HEK293 (cell line): ENCODE data around the gene EFNA2.

Source experiments
- KLF10 ChIP-seq: fragments of 450-650 bp; IDR thresholded peaks from 2 replicates; pipeline ENCODE4 v1.5.1; 2018; ENCODE audit warnings: missing biosample characterization, mild to moderate bottlenecking, missing genetic modification characterization
- KLF8 ChIP-seq: fragments of 450-650 bp; formaldehyde crosslinking; IDR thresholded peaks from 2 replicates; pipeline ENCODE4 v1.5.1; 2016; ENCODE audit warnings: missing biosample characterization, missing genetic modification characterization
- KLF9 ChIP-seq: fragments of 450-650 bp; formaldehyde crosslinking; IDR thresholded peaks from 2 replicates; pipeline ENCODE4 v1.5.1; 2016; ENCODE audit warnings: missing biosample characterization, missing genetic modification characterization, low read depth
- SETDB1 ChIP-seq: IDR thresholded peaks from one replicate; pipeline ENCODE4 v1.6.1; 2017; ENCODE audit warnings: mild to moderate bottlenecking, low read length, moderate library complexity, mixed read lengths; ENCODE audit not compliant: insufficient read length
- TRIM28 ChIP-seq: IDR thresholded peaks from 2 replicates; pipeline ENCODE4 v1.6.1; 2011; ENCODE audit warnings: low read length, control low read depth, borderline replicate concordance
- YY1 ChIP-seq: fragments of 450-650 bp; formaldehyde crosslinking; IDR thresholded peaks from 2 replicates; pipeline ENCODE4 v1.5.1; 2018; ENCODE audit warnings: missing biosample characterization, missing genetic modification characterization
- YY2 ChIP-seq: fragments of 450-650 bp; formaldehyde crosslinking; IDR thresholded peaks from 2 replicates; pipeline ENCODE4 v1.5.1; 2016; ENCODE audit warnings: missing biosample characterization, missing genetic modification characterization
- ZBTB11 ChIP-seq: fragments of 450-650 bp; formaldehyde crosslinking; conservative IDR thresholded peaks from 2 replicates; pipeline ENCODE4 v1.5.1; 2016; ENCODE audit warnings: low read depth, missing biosample characterization, missing genetic modification characterization
- ZBTB6 ChIP-seq: fragments of 450-650 bp; formaldehyde crosslinking; IDR thresholded peaks from 2 replicates; pipeline ENCODE4 v1.5.1; 2017; ENCODE audit warnings: missing biosample characterization, missing genetic modification characterization
- ZBTB7A ChIP-seq: fragments of 450-650 bp; formaldehyde crosslinking; IDR thresholded peaks from 2 replicates; pipeline ENCODE4 v1.5.1; 2016; ENCODE audit warnings: low read depth, missing biosample characterization, missing genetic modification characterization
- ZBTB8A ChIP-seq: fragments of 450-650 bp; formaldehyde crosslinking; IDR thresholded peaks from 2 replicates; pipeline ENCODE4 v1.5.1; 2016; ENCODE audit warnings: missing biosample characterization, missing genetic modification characterization
- ZNF121 ChIP-seq: fragments of 450-650 bp; formaldehyde crosslinking; IDR thresholded peaks from 2 replicates; pipeline ENCODE4 v1.5.1; 2016; ENCODE audit warnings: missing biosample characterization, missing genetic modification characterization
- ZNF132 ChIP-seq: fragments of 450-650 bp; formaldehyde crosslinking; IDR thresholded peaks from 2 replicates; pipeline ENCODE4 v1.5.1; 2017; ENCODE audit warnings: missing biosample characterization, missing genetic modification characterization, borderline replicate concordance
- ZNF155 ChIP-seq: fragments of 450-650 bp; formaldehyde crosslinking; IDR thresholded peaks from 2 replicates; pipeline ENCODE4 v1.5.1; 2016; ENCODE audit warnings: missing biosample characterization, missing genetic modification characterization
- ZNF174 ChIP-seq: fragments of 450-650 bp; formaldehyde crosslinking; IDR thresholded peaks from 2 replicates; pipeline ENCODE4 v1.5.0; 2017; ENCODE audit warnings: missing biosample characterization, mild to moderate bottlenecking, missing genetic modification characterization
- ZNF184 ChIP-seq: fragments of 450-650 bp; IDR thresholded peaks from 2 replicates; pipeline ENCODE4 v1.5.1; 2018; ENCODE audit warnings: missing biosample characterization, mild to moderate bottlenecking, missing genetic modification characterization
- ZNF19 ChIP-seq: fragments of 450-650 bp; formaldehyde crosslinking; IDR thresholded peaks from 2 replicates; pipeline ENCODE4; 2016; ENCODE audit warnings: missing biosample characterization, missing genetic modification characterization, low read depth
- ZNF202 ChIP-seq: fragments of 450-650 bp; formaldehyde crosslinking; IDR thresholded peaks from 2 replicates; pipeline ENCODE4 v1.5.1; 2016; ENCODE audit warnings: missing biosample characterization, missing genetic modification characterization, borderline replicate concordance
- ZNF221 ChIP-seq: fragments of 450-650 bp; formaldehyde crosslinking; IDR thresholded peaks from 2 replicates; pipeline ENCODE4 v1.5.1; 2017; ENCODE audit warnings: missing biosample characterization, missing genetic modification characterization, borderline replicate concordance
- ZNF248 ChIP-seq: fragments of 450-650 bp; formaldehyde crosslinking; IDR thresholded peaks from 2 replicates; pipeline ENCODE4 v1.5.1; 2017; ENCODE audit warnings: missing biosample characterization, missing genetic modification characterization
- ZNF362 ChIP-seq: fragments of 450-650 bp; formaldehyde crosslinking; IDR thresholded peaks from 2 replicates; pipeline ENCODE4 v1.5.1; 2016; ENCODE audit warnings: missing biosample characterization, missing genetic modification characterization
- ZNF398 ChIP-seq: fragments of 450-650 bp; formaldehyde crosslinking; IDR thresholded peaks from 2 replicates; pipeline ENCODE4 v1.5.1; 2017; ENCODE audit warnings: missing biosample characterization, missing genetic modification characterization
- ZNF473 ChIP-seq: fragments of 450-650 bp; formaldehyde crosslinking; IDR thresholded peaks from 2 replicates; pipeline ENCODE4 v1.5.1; 2017; ENCODE audit warnings: missing biosample characterization, missing genetic modification characterization
- ZNF501 ChIP-seq: fragments of 450-650 bp; formaldehyde crosslinking; IDR thresholded peaks from 2 replicates; pipeline ENCODE4 v1.5.1; 2016; ENCODE audit warnings: missing biosample characterization, missing genetic modification characterization
- ZNF530 ChIP-seq: fragments of 450-650 bp; formaldehyde crosslinking; IDR thresholded peaks from 2 replicates; pipeline ENCODE4 v1.5.1; 2016; ENCODE audit warnings: low read depth, missing biosample characterization, missing genetic modification characterization
- ZNF548 ChIP-seq: fragments of 450-650 bp; formaldehyde crosslinking; IDR thresholded peaks from 2 replicates; pipeline ENCODE4 v1.5.1; 2016; ENCODE audit warnings: missing biosample characterization, missing genetic modification characterization
- ZNF596 ChIP-seq: fragments of 450-650 bp; IDR thresholded peaks from 2 replicates; pipeline ENCODE4 v1.5.0; 2018; ENCODE audit warnings: missing biosample characterization, mild to moderate bottlenecking, missing genetic modification characterization, moderate library complexity
- ZNF654 ChIP-seq: fragments of 450-650 bp; formaldehyde crosslinking; IDR thresholded peaks from 2 replicates; pipeline ENCODE4 v1.5.1; 2016; ENCODE audit warnings: low read depth, missing biosample characterization, missing genetic modification characterization
- ZNF792 ChIP-seq: fragments of 450-650 bp; formaldehyde crosslinking; IDR thresholded peaks from 2 replicates; pipeline ENCODE4 v1.5.1; 2016; ENCODE audit warnings: missing biosample characterization, missing genetic modification characterization
- TF ChIP-seq, protein P1 (sequence below): sonication (generic); formaldehyde crosslinking; IDR thresholded peaks from 2 replicates; pipeline ENCODE4 v1.8.1; 2022; ENCODE audit warnings: mild to moderate bottlenecking, moderate library complexity, missing genetic modification reagents
- TF ChIP-seq, protein P2 (sequence below): fragments of 450-650 bp; formaldehyde crosslinking; IDR thresholded peaks from 2 replicates; pipeline ENCODE4 v1.5.1; 2017; ENCODE audit warnings: missing biosample characterization, missing genetic modification characterization

The EFNA2 gene

GRCh38 chr19:1275260-1275975 lies 10.3 kb upstream of the EFNA2 start, which contains the start of gene FAM174C (continued):
- TF ChIP-seq ZNF174: no peak
- TF ChIP-seq ZNF501 (tag by site-specific recombination): no peak; the same call in 1 of the 2 replicates
- TF ChIP-seq ZNF132 (tag by site-specific recombination): no peak
- TF ChIP-seq ZNF530 (tag by site-specific recombination): no peak
- TF ChIP-seq ZBTB7A: no peak
- no peak for TF ChIP-seq ZNF548
- no peak; the same call in 1 of the 2 replicates for TF ChIP-seq ZNF596 (tag by site-specific recombination)
- TF ChIP-seq KLF9 (tag by site-specific recombination): no peak; the same call in 1 of the 2 replicates
- no peak for TF ChIP-seq ZNF398 (tag by site-specific recombination)
- TF ChIP-seq, protein P1, sequence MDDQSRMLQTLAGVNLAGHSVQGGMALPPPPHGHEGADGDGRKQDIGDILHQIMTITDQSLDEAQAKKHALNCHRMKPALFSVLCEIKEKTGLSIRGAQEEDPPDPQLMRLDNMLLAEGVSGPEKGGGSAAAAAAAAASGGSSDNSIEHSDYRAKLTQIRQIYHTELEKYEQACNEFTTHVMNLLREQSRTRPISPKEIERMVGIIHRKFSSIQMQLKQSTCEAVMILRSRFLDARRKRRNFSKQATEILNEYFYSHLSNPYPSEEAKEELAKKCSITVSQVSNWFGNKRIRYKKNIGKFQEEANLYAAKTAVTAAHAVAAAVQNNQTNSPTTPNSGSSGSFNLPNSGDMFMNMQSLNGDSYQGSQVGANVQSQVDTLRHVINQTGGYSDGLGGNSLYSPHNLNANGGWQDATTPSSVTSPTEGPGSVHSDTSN (CRISPR knock-in tag): peak; percentile 89
- TF ChIP-seq YY2: no peak
- peak; percentile 17; the same call in 1 of the 2 replicates for TF ChIP-seq KLF10 (tag by site-specific recombination)
- TF ChIP-seq SETDB1: no peak
- no peak; the same call in 1 of the 2 replicates for TF ChIP-seq YY1 (tag by site-specific recombination)
- no peak; the same call in 1 of the 2 replicates for TF ChIP-seq KLF8 (tag by site-specific recombination)
- no peak for TF ChIP-seq ZNF184 (tag by site-specific recombination)
- no peak for TF ChIP-seq ZNF121 (tag by site-specific recombination)
- TF ChIP-seq TRIM28: no peak
- TF ChIP-seq ZBTB11 (tag by site-specific recombination): no peak; the same call in 1 of the 2 replicates
- TF ChIP-seq ZBTB8A (tag by site-specific recombination): peak; percentile 98
- TF ChIP-seq ZNF221: no peak
- TF ChIP-seq ZNF473 (tag by site-specific recombination): no peak
- no peak for TF ChIP-seq ZNF202 (tag by site-specific recombination)
- TF ChIP-seq ZNF155 (tag by site-specific recombination): no peak
- no peak for TF ChIP-seq ZNF654 (tag by site-specific recombination)
- no peak for TF ChIP-seq ZNF248 (tag by site-specific recombination)
- TF ChIP-seq ZNF362 (tag by site-specific recombination): no peak
- no peak; the same call in 1 of the 2 replicates for TF ChIP-seq ZBTB6
- TF ChIP-seq, protein P2, sequence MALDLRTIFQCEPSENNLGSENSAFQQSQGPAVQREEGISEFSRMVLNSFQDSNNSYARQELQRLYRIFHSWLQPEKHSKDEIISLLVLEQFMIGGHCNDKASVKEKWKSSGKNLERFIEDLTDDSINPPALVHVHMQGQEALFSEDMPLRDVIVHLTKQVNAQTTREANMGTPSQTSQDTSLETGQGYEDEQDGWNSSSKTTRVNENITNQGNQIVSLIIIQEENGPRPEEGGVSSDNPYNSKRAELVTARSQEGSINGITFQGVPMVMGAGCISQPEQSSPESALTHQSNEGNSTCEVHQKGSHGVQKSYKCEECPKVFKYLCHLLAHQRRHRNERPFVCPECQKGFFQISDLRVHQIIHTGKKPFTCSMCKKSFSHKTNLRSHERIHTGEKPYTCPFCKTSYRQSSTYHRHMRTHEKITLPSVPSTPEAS (tag by site-specific recombination): no peak
- TF ChIP-seq ZNF792 (tag by site-specific recombination): no peak
- no peak for TF ChIP-seq ZNF19 (tag by site-specific recombination)
